Activated T-cell treated with anti-CD3 and anti-CD28 coated beads for 48 hours (primary cell): ENCODE measurements around the gene DLGAP1.
"Not testable (repeated sequence)": the region's sequence is repeated elsewhere in the genome, so short reads cannot be mapped to it uniquely, and the experiment has no call there.

Experiments
- DNase-seq: peaks from one replicate; pipeline ENCODE4 v3.0.0-alpha.2; 2020; ENCODE audit warnings: low read depth

DLGAP1 gene

DNA sequence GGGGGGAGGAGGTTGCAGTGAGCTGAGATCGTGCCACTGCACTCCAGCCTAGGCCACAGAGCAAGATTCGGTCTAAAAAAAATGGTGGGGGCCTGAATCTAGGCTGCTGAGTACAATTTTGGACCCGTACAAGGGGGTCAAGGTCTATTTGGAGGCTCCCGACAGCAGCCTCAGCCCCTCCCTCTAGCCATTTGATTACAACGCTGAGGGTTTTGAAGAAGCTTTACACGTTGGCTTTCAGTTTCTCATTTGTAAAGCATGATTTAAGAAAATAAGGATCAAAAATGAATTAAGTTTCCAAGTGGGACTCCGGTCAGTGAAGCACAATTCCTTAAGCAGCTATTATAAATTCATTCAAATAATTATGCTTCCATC lies 871.2 kb downstream of the DLGAP1 start:
- no peak for DNase-seq

DNA sequence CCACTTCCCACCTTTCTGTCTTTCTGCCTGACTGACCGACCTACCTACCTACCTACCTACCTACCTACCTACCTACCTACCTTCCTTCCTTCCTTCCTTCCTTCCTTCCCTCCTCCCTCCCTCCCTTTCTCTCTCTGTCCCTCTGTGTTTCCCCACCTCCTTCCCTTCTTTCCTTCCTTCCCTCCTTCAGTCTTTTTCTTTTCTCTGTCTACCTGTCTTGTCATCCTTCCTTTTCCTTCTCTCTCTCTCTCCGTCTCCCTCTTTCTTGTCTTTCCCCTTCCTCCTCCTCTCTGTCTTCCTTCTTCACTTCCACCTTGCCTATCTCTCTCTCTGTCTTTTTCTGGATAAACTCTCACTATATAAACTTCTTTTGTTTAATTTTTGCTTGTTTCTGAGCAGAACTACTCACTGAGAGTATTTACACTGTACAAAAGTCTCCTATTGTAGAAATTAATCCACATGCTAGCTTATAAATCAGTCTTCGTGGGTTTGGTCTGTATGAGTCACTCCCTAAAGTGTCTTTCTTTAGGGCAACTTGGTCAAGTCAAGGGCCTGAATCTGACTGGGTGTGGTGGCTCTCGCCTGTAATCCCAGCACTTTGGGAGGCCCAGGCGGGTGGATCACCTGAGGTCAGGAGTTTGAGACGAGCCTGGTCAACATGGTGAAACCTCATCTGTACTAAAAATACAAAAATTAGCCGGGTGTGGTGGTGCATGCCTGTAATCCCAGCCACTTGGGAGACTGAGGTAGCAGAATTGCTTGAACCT lies 871.8 kb downstream of the DLGAP1 start:
- not testable (repeated sequence) for DNase-seq

GRCh38 chr18:3581890-3582289 lies 873.2 kb downstream of the DLGAP1 start:
- no peak for DNase-seq

GRCh38 chr18:3580523-3581025 lies 874.5 kb downstream of the DLGAP1 start:
- DNase-seq, result not testable (repeated sequence)

- no peak for DNase-seq
Measured at GRCh38 chr18:3579701-3580100, 875.4 kb downstream of the DLGAP1 start.

DNA sequence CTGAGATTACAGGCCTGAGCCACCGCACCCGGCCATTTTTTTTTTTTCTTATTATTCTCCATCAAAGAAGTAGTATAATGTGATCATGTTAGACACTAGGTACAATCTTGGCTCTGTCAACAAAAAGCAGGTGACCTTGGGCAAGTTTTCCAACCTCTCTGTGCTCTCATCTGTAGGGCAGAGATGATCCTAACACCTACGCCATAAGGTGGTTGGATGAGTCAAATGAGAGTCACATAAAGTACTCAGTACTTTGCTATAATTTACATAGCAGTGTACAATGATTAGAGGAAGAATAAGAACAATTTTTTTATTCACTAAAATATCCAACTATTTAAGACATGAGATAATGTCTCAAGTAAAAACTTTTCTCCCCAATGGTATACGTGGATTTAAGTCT lies 876.5 kb downstream of the DLGAP1 start:
- DNase-seq, result no peak

GRCh38 chr18:3577281-3577855 lies 877.7 kb downstream of the DLGAP1 start:
- no peak for DNase-seq

DNA sequence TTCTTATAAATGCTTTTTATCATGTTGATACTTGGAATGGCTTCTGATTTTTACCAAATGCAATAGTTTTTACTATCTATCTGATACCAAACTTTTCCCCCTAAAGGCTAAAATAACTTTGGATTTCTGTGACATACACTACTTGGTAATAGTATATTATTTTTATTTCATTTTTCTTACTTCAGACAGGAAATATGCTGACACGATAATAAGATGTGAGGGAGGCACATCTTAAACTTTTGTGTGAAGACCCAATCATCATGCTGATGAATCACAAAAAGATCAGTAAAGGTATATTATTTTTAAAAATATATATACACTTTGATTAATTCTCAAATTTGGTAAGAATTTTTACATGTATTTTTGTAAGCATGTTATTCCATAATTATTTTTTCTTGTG lies 882.3 kb downstream of the DLGAP1 start:
- DNase-seq, result no peak

- no peak for DNase-seq
Measured at GRCh38 chr18:3566851-3567250, 888.3 kb downstream of the DLGAP1 start.

DNA sequence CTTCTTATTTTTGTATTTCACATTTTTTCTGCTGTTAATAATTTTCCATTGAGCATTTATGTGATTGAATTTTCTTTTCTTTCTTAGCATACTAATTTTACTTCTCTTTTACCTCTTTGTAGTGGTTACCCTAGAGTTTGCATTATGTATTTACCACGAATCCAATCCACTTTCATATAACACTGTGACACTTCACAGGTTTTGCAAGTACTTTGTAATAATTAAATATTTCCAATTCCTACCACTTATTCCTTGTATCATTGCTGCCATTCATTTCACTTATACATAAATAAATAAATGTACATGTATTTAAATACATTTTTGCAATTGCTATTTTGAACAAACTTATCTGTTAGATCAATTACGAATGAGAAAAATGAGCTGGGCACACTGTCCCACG lies 894.4 kb downstream of the DLGAP1 start:
- no peak for DNase-seq

DNA sequence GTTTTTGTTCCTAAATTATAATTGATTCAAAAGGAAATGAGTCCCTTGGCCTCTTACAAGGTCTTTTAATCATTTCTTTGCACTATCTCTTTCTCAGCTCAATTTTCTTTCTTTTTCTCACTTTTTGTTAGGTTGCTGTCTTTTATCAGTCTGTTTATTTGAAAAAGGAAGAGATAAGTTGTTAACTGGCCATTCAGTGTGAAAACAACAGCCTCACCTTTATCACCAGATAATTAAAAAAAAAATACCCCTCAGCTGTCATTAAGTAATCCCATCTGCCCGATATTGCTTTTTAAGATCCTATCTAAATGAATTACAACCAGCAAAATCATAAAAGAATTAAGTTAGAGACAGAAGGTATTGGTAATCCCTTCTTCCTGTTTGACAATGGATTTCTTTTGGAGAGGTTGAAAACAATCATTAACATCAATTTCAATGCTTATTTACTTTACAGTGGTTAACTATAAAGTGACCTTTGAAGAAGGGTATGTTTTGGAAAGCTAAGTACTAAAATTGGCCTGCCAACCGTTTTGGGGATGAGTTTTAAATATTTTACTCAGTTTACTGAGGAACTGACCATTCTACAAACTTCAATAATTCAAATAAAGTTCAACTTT lies 900.2 kb downstream of the DLGAP1 start:
- no peak for DNase-seq

DNA sequence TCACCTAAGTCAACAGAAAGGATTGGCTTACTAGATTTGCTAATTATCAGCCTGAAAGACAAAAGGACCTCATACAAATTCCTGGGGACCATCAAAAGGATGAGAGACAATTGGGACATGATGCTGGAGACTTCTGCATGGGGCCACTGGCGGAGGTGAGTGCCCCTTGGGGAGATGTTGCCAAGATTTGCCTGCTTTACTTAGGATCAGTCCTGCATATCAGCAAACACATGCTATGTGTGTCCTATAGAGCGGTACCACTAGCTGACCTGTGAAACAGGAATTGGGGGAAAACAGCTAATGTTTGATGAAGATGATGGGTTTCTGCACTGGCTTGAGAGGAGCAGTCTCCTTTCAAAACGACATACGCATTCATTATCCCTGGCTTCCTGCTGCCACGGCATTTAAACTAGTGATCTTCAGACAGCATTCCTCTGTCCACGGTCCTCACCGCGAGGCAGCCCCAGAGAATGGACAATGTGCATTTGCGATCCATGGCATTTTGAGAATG lies 901.0 kb downstream of the DLGAP1 start:
- no peak for DNase-seq

DNA sequence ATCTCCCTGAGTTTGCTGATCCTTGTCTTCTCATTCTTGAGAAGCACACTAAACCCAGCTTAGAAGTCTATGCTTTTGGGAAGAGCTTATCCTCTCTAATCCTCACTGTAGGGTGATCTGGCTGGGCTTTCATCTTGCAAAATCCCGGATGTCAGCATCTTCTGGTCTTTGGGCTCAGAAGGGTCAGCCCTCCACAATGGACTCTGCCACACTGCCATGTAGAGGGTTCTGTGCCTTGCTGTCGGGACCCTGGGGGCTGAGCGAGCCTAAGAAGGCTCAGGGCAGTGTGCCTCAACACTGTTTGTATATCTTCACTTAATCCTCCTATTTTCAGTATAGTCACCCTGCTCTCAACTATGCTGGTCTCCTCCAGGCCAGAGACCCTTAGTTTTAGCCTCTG lies 902.8 kb downstream of the DLGAP1 start:
- no peak for DNase-seq

- no peak for DNase-seq
Measured at GRCh38 chr18:3547891-3548615, 907.1 kb downstream of the DLGAP1 start.

GRCh38 chr18:3546106-3546505 lies 909.0 kb downstream of the DLGAP1 start:
- no peak for DNase-seq

- DNase-seq, result no peak
Measured at GRCh38 chr18:3544537-3544936, 910.6 kb downstream of the DLGAP1 start.

DNA sequence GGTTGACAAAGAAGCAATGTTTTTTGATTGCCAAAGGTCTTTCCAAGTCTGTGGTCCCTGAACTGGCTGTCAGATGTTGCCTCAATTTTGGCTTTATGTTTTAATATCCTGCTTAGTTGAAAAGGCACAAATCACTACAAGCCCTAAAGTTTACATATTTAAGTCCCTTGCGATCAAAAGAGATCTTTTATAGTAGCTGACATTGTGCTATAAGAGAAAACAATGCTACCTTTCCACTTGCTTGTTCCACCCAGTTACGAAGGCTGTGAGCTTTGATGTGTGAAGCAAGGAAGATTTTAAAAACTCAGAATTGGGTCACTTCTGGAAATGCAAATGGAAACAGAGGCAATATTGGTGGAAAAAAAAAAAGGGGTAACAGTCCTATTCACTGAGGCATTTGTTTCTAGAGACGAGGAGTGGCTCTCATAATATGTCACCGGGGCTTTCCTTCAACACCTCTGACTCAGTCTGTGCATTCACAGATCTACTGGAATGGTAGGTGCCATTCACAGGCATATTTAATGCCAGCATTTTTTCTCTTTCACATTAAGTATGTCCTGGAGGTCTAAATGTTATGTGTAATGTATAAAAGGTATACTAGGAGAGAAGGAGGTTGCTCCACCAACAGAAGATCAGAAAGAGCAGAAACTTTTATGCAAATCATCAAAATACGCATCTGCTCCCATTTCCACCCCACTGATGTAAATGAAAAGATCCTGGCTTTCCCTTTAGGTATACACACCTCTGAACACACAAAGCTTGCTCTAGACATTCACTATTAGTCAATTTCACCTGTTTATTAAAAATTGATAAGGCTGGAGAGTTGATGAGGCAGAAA lies 913.3 kb downstream of the DLGAP1 start:
- no peak for DNase-seq

DNA sequence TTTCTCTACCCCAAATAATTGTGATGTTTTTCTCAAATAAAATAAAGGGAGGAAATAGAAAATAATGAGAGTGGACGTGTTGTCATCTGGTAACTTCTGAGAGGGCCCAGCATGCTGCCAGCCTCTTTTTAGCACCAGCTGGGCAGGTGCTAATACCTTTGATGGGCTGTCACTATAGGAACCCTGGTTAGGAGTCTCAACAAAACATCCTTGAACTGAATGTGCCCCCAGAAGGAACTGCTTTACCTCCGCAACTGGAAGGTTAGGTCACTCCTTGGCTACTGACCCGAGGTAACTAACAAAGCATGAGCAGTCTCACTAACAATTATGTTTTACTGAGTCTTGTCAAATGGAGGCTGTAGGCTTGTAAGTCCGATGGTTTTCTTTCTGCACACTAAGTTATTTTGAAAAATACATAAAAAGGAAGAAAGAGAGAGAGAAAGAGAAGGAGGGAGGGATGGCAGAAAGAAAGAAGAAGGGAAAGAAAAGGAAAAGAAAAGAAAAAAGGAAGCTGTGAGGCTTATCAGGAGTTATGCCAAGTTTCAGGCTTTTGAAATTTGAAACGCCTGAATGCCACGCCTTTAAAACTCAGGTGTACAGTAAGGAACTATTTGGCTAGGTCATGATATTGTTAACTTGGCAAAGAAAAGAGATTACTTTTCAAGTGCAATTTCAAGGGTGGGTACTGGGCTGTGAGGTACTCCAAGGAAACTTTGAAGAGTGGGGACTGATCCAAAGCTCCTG lies 914.1 kb downstream of the DLGAP1 start:
- no peak for DNase-seq

- no peak for DNase-seq
Measured at GRCh38 chr18:3538954-3539617, 916.0 kb downstream of the DLGAP1 start.

- no peak for DNase-seq
Measured at GRCh38 chr18:3538456-3538855, 916.7 kb downstream of the DLGAP1 start.
